ENCODE measurements around the gene KRT79. TPM values are rescaled to one million over a fixed set of nuclear protein-coding genes. Genes with fewer than 3 reads are reported as not detected.
"Not testable (repeated sequence)": the region's sequence is repeated elsewhere in the genome, so short reads cannot be mapped to it uniquely, and the experiment has no call there.

Gene KRT79
- total RNA-seq, 2 donors from 2014 or later, result 0.16 to 0.77 TPM

- intact Hi-C loops (cut with DNase I), result loop anchor here in 1 of 2 donors (5.0 kb wide), 2 partner anchors 198 to 488 kb away; no protein-coding TSS in a partner anchor
- DNase-seq (peak; percentile 68), ATAC-seq (peak; percentile 65 to 70)
Measured at GRCh38 chr12:52865090-52865944, 31.2 kb upstream of the KRT79 start.

- DNase-seq (no peak), ATAC-seq (no peak)
- intact Hi-C loops (cut with DNase I), result no loop called here
Measured at GRCh38 chr12:52862023-52862422, 27.9 kb upstream of the KRT79 start.

DNA sequence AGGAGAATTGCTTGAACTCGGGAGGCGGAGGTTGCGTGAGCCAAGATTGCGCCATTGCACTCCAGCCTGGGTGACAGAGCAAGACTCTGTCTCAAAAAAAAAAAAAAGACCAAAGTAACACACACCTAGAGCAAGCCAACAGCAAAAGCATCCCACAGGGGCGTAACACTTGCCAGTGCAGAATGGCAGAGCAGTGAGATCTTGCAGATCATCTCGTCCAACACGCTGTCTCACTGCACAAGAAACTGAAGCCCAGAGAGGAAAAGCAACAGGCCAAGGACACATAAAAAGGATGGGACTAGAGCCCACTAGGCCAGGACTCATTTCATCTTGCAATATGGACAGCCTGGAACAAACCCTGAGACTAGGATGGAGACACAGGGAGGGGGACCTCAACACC is 27.4 kb upstream of the KRT79 start:
- intact Hi-C loops (cut with DNase I), result no loop called here
- ATAC-seq, result no peak

DNA sequence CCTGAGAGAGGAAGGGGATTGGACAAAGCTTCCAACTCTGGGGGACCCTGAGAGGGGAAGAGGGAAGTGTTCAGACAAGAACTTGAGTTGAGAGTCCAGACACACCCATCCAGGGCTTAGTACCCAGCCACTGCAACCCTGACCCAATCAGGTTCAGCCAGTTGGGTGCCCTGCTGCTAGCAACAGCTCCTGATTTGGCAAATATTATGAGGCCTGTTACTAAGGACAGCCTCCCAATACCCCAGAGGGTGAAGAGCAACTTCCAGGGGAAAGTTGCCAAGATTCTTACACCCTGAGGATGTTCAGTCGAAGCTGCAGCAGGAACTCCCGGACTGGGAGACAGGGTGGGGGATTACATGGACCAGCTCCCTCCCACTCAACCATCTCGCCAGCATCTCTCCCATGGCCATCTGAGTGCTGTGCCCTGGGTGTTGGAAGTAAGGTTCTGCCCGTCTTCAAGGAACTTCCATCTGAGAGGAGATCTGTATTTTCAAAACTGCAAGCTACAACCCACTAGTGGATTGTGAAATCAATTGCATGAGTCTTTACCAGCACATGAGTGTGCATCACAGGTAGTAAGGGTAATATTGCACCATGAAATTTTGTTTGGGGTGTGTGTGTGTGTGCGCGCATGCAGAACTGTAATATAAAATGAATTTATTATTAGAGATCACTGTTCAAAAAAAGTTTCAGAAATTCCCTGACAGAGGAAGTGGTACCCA is 26.2 kb upstream of the KRT79 start:
- intact Hi-C loops (cut with DNase I), result no loop called here
- DNase-seq, result no peak
- peak; percentile 57 to 94 for ATAC-seq

More for the DNA sequence above, 27.4 kb upstream of the KRT79 start:
- no peak for DNase-seq

- no peak for ATAC-seq
- no peak for DNase-seq
- intact Hi-C loops (cut with DNase I), result no loop called here
Measured at GRCh38 chr12:52857500-52857899, 23.4 kb upstream of the KRT79 start.

- ATAC-seq (no peak), DNase-seq (no peak)
- intact Hi-C loops (cut with DNase I), result no loop called here
Measured at GRCh38 chr12:52856787-52857186, 22.7 kb upstream of the KRT79 start.

GRCh38 chr12:52856077-52856476 is 22.0 kb upstream of the KRT79 start:
- intact Hi-C loops (cut with DNase I); DNase-seq; ATAC-seq: not testable (repeated sequence)

DNA sequence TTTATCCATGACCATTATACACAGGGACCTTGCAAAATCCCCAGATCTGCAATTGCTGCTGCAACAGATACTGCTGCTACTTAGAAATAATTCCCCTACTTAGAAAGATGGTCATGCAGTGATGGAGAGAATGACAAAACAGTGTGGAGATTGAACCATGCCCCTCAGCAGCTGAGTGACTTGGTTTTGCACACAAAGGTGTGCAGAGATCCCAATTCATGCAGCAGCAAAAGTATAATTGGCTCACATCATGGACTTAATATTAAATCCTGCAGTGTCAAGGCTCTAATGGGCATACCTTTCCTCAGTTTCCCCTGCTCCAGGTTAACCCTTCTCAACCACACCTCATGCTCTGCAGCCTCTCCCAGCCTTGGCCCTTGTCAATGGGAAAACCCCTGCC is 17.7 kb upstream of the KRT79 start:
- intact Hi-C loops (cut with DNase I), result no loop called here
- DNase-seq (no peak), ATAC-seq (no peak)

DNA sequence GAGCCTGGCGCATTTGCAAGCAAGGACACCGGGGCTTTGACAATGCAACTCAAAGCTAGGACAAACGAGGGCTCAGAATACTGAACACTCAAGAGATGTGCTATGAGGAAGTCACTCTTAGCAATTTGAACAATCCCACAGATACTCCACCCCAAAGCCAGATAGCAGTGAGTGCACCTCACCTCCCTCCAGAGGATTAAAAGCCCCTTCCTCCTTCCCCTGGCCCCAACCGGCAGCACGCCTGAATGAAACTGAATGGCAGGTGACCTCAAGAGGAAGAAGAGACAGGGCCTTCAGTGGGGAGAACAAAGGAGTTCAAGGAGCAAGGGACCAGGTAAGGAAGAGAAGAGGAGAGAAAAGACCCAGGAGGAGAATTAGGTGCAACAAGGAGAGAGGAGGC is 16.6 kb upstream of the KRT79 start:
- DNase-seq, result no peak

DNA sequence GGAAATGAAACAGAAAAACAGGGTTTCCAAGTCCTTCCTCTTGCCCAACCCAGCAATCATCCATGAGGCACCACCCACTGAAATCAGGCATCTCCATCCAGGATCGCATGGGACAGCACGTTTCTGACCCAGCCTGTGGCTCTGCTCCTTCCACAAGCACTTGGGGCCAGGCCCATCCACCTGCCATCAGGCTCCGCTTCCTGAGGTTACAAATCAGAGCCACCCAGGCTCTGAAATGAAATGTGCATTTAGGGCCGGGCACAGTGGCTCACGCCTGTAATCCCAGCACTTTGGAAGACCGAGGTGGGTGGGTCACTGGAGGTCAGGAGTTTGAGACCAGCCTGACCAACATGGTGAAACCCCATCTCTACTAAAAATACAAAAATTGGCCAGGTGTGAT is 15.4 kb upstream of the KRT79 start:
- intact Hi-C loops (cut with DNase I), result no loop called here
- DNase-seq (no peak), ATAC-seq (no peak)

More for the DNA sequence above, 16.6 kb upstream of the KRT79 start:
- intact Hi-C loops (cut with DNase I), result no loop called here
- ATAC-seq, result no peak

- intact Hi-C loops (cut with DNase I), result no loop called here
- ATAC-seq (no peak), DNase-seq (no peak)
Measured at GRCh38 chr12:52848661-52849255, 14.6 kb upstream of the KRT79 start, which contains the start of gene KRT78. KRT78 (minus strand) TSS chr12:52848994; CDS start chr12:52848930, 64 bp downstream.

DNA sequence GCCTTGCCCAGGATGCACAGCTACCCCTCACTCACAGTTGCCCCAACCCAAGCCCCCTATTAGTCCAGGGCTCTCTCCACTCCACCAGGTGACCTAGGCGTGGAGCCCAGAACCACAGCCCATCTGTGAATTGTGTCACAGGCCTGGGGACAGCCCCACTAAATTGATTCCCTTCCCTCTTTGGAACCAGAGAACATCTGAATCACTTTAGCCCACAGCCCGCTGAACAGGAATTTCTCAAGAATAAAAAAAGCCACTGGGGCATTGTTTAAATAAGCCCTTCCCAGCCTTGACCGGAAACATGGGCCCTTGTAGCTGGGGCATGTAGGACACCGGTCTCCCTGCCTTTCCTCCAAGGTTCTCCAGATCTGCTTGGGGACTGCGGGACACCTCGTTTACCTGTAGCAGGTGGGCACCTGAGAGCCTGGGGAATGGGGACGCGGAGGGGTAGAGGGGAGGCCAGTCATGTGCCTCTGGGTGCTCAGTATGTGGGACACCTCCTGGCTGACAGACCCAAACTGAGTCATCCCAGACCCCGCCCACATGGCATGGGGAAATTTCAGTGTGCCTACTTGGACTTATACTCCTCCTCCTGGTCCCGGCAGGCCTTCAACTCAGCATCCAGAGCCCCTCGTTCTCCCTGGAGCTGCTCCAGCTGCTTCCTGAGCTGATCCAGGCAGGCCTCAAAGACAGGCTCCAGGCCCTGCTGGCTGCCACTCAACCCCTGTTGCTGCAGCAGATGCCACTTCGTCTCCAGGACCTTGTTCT is 13.4 kb upstream of the KRT79 start:
- ATAC-seq (no peak), DNase-seq (no peak)
- intact Hi-C loops (cut with DNase I), result no loop called here

- intact Hi-C loops (cut with DNase I), result no loop called here
- ATAC-seq (no peak), DNase-seq (no peak)
Measured at GRCh38 chr12:52846356-52846970, 12.4 kb upstream of the KRT79 start.

- intact Hi-C loops (cut with DNase I), result no loop called here
- DNase-seq, result no peak
- ATAC-seq, result no peak
Measured at GRCh38 chr12:52845946-52846345, 11.8 kb upstream of the KRT79 start.

DNA sequence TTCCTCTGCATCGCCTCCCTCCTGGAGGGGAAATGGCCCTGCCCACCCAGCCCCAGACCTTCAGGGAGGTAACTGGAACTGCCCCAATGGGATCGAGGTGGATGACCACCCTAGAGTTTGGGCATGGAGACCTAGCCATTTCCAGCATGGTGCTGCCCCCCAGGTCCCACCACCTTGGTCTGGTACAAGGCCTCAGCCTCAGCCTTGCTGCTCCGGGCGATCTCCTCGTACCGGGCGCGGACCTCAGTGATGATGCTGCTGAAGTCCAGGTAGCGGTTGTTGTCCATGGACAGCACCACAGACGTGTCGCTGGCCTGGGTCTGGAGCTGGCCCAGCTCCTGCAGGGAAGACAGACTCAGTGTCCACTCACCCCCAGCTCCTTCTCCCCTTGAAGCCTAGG is 10.3 kb upstream of the KRT79 start:
- DNase-seq (no peak), ATAC-seq (no peak)
- intact Hi-C loops (cut with DNase I), result no loop called here

GRCh38 chr12:52839436-52840105 is 5.5 kb upstream of the KRT79 start:
- DNase-seq (no peak), ATAC-seq (no peak)
- intact Hi-C loops (cut with DNase I), result no loop called here

- intact Hi-C loops (cut with DNase I), result no loop called here
- ATAC-seq (no peak), DNase-seq (no peak)
Measured at GRCh38 chr12:52838609-52839435, 4.7 kb upstream of the KRT79 start.
